SK-N-SH treated with all-trans-retinoic acid at 6 μM for 48 hours (cell line): ENCODE results near the gene ITIH5.

ENCODE experiments used
- ATAC-seq: fragments of 200-7000 bp; cut with Tn5 transposase; 3 replicates; pipeline ENCODE4 v1.9.1; 2020; ENCODE audit warnings: mild to moderate bottlenecking, moderate library complexity
- ARNTL ChIP-seq: fragments of 450-650 bp; formaldehyde crosslinking; IDR thresholded peaks from 2 replicates; pipeline ENCODE4 v1.5.0; 2020; ENCODE audit warnings: low read depth, mild to moderate bottlenecking, moderate library complexity, borderline replicate concordance
- BACH2 ChIP-seq: fragments of 250-450 bp; sonication (Bioruptor Pico); IDR thresholded peaks from 2 replicates; pipeline ENCODE4 v1.9.0; 2021; ENCODE audit warnings: mild to moderate bottlenecking, borderline replicate concordance
- CSDC2 ChIP-seq: fragments of 250-450 bp; sonication (Bioruptor Pico); IDR thresholded peaks from 2 replicates; pipeline ENCODE4 v1.5.0; 2020; ENCODE audit warnings: mild to moderate bottlenecking, moderate library complexity
- GLIS3 ChIP-seq: fragments of 250-450 bp; sonication (Bioruptor Pico); IDR thresholded peaks from 2 replicates; pipeline ENCODE4 v1.5.0; 2020; ENCODE audit warnings: mild to moderate bottlenecking, moderate library complexity
- ISL1 ChIP-seq: fragments of 250-450 bp; sonication (Bioruptor Pico); IDR thresholded peaks from 2 replicates; pipeline ENCODE4 v2.1.2; 2022; ENCODE audit warnings: mild to moderate bottlenecking, moderate library complexity
- OSR1 ChIP-seq: fragments of 250-450 bp; sonication (Bioruptor Pico); IDR thresholded peaks from 2 replicates; pipeline ENCODE4 v1.8.0; 2022; ENCODE audit warnings: moderate library complexity, mild to moderate bottlenecking, inconsistent platforms
- PPARA ChIP-seq: fragments of 250-450 bp; sonication (Bioruptor Pico); IDR thresholded peaks from 2 replicates; pipeline ENCODE4 v1.5.0; 2020; ENCODE audit warnings: mild to moderate bottlenecking, borderline replicate concordance
- SNAI2 ChIP-seq: fragments of 250-450 bp; sonication (Bioruptor Pico); IDR thresholded peaks from 2 replicates; pipeline ENCODE4 v1.5.0; 2020; ENCODE audit warnings: mild to moderate bottlenecking, moderate library complexity
- TCF4 ChIP-seq: fragments of 250-450 bp; sonication (Bioruptor Pico); IDR thresholded peaks from 2 replicates; pipeline ENCODE4 v1.8.0; 2021; ENCODE audit warnings: mild to moderate bottlenecking, moderate library complexity, borderline replicate concordance
- TOX ChIP-seq: fragments of 250-450 bp; sonication (Bioruptor Pico); IDR thresholded peaks from 2 replicates; pipeline ENCODE4 v1.8.0; 2021; ENCODE audit warnings: mild to moderate bottlenecking, moderate library complexity, borderline replicate concordance
- ZC3H10 ChIP-seq: fragments of 250-450 bp; sonication (Bioruptor Pico); IDR thresholded peaks from 2 replicates; pipeline ENCODE4 v1.5.1; 2021; ENCODE audit warnings: mild to moderate bottlenecking, moderate library complexity
- ZNF70 ChIP-seq: fragments of 450-650 bp; formaldehyde crosslinking; IDR thresholded peaks from 2 replicates; pipeline ENCODE4 v1.5.0; 2020; ENCODE audit warnings: mild to moderate bottlenecking, moderate library complexity
- ZNF8 ChIP-seq: fragments of 450-650 bp; formaldehyde crosslinking; IDR thresholded peaks from 2 replicates; pipeline ENCODE4 v1.5.0; 2020; ENCODE audit warnings: mild to moderate bottlenecking, moderate library complexity
- TF ChIP-seq, protein P1 (sequence below): fragments of 250-450 bp; sonication (Bioruptor Pico); IDR thresholded peaks from 2 replicates; pipeline ENCODE4 v1.8.0; 2021; ENCODE audit warnings: low read depth, mild to moderate bottlenecking, moderate library complexity, borderline replicate concordance
- TF ChIP-seq, protein P2 (sequence below): fragments of 250-450 bp; sonication (Bioruptor Pico); IDR thresholded peaks from 2 replicates; pipeline ENCODE4 v1.8.0; 2020; ENCODE audit warnings: mild to moderate bottlenecking, moderate library complexity, borderline replicate concordance
- TF ChIP-seq, protein P3 (sequence below): fragments of 250-450 bp; sonication (Bioruptor Pico); IDR thresholded peaks from 2 replicates; pipeline ENCODE4 v1.5.0; 2020; ENCODE audit warnings: mild to moderate bottlenecking, moderate library complexity
- TF ChIP-seq, protein P4 (sequence below): fragments of 250-450 bp; sonication (Bioruptor Pico); IDR thresholded peaks from 2 replicates; pipeline ENCODE4 v1.5.1; 2020; ENCODE audit warnings: low read depth, mild to moderate bottlenecking, moderate library complexity
- TF ChIP-seq, protein P5 (sequence below): fragments of 250-450 bp; sonication (Bioruptor Pico); IDR thresholded peaks from 2 replicates; pipeline ENCODE4 v1.5.1; 2021; ENCODE audit warnings: mild to moderate bottlenecking, moderate library complexity

Gene ITIH5

DNA sequence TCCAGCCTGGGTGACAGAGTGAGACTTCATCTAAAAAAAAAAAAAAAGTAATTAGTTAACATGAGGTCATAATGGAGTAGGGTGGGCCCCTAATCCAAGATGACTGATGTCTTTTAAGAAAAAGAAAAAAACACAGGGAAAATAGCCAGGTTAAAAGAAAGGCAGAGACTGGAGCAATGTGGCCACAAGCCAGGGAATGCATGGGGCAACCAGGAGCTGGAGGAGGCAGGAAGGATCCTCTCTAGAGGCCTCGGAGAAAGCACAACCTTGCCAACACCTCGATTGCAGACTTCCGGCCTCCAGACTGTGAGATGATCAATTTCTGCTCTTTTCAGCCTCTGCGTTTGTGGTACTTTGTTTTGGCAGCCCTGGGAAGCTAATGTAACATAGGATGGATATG, 121.5 kb downstream of the ITIH5 start (continued):
- TF ChIP-seq ISL1 (CRISPR knock-in tag) (no peak), BACH2 (CRISPR knock-in tag) (no peak), CSDC2 (CRISPR knock-in tag) (no peak)
- TF ChIP-seq, protein P1, sequence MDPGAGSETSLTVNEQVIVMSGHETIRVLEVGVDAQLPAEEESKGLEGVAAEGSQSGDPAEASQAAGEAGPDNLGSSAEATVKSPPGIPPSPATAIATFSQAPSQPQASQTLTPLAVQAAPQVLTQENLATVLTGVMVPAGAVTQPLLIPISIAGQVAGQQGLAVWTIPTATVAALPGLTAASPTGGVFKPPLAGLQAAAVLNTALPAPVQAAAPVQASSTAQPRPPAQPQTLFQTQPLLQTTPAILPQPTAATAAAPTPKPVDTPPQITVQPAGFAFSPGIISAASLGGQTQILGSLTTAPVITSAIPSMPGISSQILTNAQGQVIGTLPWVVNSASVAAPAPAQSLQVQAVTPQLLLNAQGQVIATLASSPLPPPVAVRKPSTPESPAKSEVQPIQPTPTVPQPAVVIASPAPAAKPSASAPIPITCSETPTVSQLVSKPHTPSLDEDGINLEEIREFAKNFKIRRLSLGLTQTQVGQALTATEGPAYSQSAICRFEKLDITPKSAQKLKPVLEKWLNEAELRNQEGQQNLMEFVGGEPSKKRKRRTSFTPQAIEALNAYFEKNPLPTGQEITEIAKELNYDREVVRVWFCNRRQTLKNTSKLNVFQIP (CRISPR knock-in tag), result no peak
- TF ChIP-seq, all 23 proteins: peak for 0

DNA sequence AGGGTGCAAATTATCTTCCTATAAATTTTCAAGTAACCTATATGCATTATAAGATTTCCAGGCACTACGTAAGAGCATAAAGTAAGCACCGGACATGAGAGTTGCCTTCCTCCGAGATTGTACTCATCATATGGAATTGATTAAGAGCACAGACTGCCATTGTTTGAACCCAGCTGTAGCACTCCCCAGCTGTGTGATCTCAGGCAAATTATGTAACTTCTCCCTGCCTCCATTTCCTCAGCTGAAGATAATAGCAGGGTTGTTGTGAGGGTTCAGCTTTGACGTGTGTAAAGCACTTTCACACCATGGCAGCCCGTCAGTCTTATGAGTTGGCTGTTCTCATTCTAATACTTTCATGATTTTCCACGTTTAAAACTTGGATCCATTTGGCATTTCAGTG, 122.6 kb downstream of the ITIH5 start:
- no peak for ATAC-seq
- TF ChIP-seq BACH2 (CRISPR knock-in tag), result no peak
- 0 out of 2 replicates have a peak, but pooled peaks have one; percentile 41 for TF ChIP-seq TCF4 (CRISPR knock-in tag)

DNA sequence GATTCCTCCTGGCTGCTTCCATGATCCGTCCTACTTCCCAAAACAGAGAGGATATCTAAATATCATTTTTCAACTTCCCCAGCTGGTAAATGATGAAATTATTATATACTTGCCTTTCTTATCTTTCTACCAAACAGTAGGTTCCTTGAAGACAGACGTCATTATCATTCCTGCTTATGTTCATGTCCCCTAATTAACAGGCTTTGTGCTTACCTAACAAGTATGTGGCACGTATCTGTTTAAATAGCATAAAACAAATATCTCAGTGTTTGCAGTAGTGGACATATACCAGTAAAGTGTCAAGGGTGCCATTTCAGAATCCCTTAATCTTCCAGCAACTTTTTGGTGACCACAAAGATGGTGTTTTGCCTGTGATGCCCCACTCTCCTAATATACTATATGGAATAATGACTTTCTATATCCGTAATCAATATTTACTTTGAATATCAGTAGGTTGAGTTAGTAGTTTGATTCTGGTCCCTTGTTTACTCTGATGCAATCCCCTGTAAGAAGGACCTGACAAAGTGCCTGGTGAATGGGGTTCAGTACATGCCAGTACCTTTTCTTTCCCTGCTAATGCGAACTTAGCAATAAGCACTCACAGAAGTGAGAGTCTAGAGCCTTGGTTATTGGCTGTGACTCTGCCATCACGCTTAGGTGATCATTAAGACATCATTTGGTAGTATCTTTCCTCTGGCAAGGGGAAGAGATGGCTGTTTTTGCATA, 124.4 kb downstream of the ITIH5 start:
- no peak for TF ChIP-seq ZNF70
- TF ChIP-seq, protein P2, sequence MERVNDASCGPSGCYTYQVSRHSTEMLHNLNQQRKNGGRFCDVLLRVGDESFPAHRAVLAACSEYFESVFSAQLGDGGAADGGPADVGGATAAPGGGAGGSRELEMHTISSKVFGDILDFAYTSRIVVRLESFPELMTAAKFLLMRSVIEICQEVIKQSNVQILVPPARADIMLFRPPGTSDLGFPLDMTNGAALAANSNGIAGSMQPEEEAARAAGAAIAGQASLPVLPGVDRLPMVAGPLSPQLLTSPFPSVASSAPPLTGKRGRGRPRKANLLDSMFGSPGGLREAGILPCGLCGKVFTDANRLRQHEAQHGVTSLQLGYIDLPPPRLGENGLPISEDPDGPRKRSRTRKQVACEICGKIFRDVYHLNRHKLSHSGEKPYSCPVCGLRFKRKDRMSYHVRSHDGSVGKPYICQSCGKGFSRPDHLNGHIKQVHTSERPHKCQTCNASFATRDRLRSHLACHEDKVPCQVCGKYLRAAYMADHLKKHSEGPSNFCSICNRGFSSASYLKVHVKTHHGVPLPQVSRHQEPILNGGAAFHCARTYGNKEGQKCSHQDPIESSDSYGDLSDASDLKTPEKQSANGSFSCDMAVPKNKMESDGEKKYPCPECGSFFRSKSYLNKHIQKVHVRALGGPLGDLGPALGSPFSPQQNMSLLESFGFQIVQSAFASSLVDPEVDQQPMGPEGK (CRISPR knock-in tag), result no peak
- TF ChIP-seq BACH2 (CRISPR knock-in tag), result no peak
- TF ChIP-seq OSR1 (CRISPR knock-in tag), result no peak
- TF ChIP-seq ISL1 (CRISPR knock-in tag), result no peak
- TF ChIP-seq, protein P3, sequence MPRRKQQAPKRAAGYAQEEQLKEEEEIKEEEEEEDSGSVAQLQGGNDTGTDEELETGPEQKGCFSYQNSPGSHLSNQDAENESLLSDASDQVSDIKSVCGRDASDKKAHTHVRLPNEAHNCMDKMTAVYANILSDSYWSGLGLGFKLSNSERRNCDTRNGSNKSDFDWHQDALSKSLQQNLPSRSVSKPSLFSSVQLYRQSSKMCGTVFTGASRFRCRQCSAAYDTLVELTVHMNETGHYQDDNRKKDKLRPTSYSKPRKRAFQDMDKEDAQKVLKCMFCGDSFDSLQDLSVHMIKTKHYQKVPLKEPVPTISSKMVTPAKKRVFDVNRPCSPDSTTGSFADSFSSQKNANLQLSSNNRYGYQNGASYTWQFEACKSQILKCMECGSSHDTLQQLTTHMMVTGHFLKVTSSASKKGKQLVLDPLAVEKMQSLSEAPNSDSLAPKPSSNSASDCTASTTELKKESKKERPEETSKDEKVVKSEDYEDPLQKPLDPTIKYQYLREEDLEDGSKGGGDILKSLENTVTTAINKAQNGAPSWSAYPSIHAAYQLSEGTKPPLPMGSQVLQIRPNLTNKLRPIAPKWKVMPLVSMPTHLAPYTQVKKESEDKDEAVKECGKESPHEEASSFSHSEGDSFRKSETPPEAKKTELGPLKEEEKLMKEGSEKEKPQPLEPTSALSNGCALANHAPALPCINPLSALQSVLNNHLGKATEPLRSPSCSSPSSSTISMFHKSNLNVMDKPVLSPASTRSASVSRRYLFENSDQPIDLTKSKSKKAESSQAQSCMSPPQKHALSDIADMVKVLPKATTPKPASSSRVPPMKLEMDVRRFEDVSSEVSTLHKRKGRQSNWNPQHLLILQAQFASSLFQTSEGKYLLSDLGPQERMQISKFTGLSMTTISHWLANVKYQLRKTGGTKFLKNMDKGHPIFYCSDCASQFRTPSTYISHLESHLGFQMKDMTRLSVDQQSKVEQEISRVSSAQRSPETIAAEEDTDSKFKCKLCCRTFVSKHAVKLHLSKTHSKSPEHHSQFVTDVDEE (CRISPR knock-in tag), result no peak
- no peak for TF ChIP-seq ARNTL
- TF ChIP-seq, protein P4, sequence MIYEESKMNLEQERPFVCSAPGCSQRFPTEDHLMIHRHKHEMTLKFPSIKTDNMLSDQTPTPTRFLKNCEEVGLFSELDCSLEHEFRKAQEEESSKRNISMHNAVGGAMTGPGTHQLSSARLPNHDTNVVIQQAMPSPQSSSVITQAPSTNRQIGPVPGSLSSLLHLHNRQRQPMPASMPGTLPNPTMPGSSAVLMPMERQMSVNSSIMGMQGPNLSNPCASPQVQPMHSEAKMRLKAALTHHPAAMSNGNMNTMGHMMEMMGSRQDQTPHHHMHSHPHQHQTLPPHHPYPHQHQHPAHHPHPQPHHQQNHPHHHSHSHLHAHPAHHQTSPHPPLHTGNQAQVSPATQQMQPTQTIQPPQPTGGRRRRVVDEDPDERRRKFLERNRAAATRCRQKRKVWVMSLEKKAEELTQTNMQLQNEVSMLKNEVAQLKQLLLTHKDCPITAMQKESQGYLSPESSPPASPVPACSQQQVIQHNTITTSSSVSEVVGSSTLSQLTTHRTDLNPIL, result no peak
- no peak for TF ChIP-seq CSDC2 (CRISPR knock-in tag)
- TF ChIP-seq ZC3H10 (CRISPR knock-in tag), result no peak
- TF ChIP-seq, protein P5, sequence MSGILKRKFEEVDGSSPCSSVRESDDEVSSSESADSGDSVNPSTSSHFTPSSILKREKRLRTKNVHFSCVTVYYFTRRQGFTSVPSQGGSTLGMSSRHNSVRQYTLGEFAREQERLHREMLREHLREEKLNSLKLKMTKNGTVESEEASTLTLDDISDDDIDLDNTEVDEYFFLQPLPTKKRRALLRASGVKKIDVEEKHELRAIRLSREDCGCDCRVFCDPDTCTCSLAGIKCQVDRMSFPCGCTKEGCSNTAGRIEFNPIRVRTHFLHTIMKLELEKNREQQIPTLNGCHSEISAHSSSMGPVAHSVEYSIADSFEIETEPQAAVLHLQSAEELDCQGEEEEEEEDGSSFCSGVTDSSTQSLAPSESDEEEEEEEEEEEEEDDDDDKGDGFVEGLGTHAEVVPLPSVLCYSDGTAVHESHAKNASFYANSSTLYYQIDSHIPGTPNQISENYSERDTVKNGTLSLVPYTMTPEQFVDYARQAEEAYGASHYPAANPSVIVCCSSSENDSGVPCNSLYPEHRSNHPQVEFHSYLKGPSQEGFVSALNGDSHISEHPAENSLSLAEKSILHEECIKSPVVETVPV (CRISPR knock-in tag), result no peak
- no peak for TF ChIP-seq PPARA (CRISPR knock-in tag)
- TF ChIP-seq TOX (CRISPR knock-in tag), result no peak
- TF ChIP-seq, protein P1 (CRISPR knock-in tag), result no peak
- no peak for TF ChIP-seq TCF4 (CRISPR knock-in tag)
- no peak for TF ChIP-seq ZNF8 (CRISPR knock-in tag)
- no peak for TF ChIP-seq SNAI2
- no peak for TF ChIP-seq GLIS3
- no peak for ATAC-seq
